LNCAP (cell line): ENCODE measurements around the gene FETUB.

Experiments used
- CTCF ChIP-seq: fragments of 450-650 bp; IDR thresholded peaks from 2 replicates; pipeline ENCODE4 v1.5.1; 2017; ENCODE audit warnings: mild to moderate bottlenecking

FETUB gene

GRCh38 chr3:186639778-186640472 lies at the start of gene FETUB:
Gene FETUB (plus strand): TSS chr3:186640399. CDS start chr3:186640461, 62 bp downstream.
- no peak for TF ChIP-seq CTCF

- TF ChIP-seq CTCF = no peak
Observed at GRCh38 chr3:186590580-186591295, 49.5 kb upstream of the FETUB start.

GRCh38 chr3:186592682-186593081 lies 47.5 kb upstream of the FETUB start:
- no peak for TF ChIP-seq CTCF

- TF ChIP-seq CTCF = no peak
Observed at GRCh38 chr3:186593862-186594261, 46.3 kb upstream of the FETUB start.

GRCh38 chr3:186594591-186595113 lies 45.5 kb upstream of the FETUB start:
- no peak for TF ChIP-seq CTCF

GRCh38 chr3:186596568-186597287 lies 43.5 kb upstream of the FETUB start:
- TF ChIP-seq CTCF = no peak

- TF ChIP-seq CTCF = no peak
Observed at GRCh38 chr3:186598108-186598784, 42.0 kb upstream of the FETUB start.
